Measurements from ENCODE around the gene ZSWIM1. TPM values are rescaled to one million over a fixed set of nuclear protein-coding genes. Genes with fewer than 3 reads are reported as not detected.

The ZSWIM1 gene
- total and polyA plus RNA-seq, 2 of the 13 experiments (the other 11 are each of a cell fraction or from before 2014, with no cell fraction given) = 9.5 to 11.7 TPM

DNA sequence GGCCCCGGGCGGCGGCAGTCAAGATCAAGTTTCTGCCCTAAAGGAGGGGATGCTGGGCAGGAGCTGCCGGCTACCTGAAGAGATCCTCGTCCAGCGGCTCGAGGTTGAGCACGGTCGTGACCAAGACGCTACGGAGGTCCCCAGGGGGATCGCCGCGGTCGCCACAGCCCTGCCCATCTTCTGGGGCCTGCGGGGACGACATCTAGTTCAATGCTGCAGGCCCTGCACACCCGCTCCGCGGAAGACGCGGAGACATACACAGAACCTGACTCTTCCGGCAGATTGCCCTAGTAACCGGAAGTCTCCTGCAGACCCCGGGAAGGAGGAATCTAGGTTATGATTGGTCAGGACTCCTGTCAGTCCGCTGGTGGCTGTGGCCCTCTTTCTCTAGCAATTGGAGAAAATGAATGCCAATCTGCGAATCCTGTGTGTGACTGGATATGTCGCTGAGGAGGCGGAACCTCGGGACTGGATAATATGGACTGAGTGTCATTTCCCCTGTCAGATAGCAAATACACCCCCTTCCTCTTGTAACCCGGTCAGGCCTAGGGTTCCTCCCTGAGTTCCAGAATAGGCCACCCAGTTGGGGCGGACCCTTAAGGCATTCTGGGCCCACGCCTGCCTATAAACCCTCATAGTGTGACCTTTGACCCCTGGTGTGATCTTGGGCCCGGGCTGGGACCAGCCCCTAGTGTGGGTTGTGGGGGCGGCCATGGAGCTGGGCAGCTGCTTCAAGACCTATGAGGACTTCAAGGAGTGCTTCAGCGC lies 23.7 kb upstream of the ZSWIM1 start, which contains the start of the genes ACOT8 and ZSWIM3 (continued):
- TF ChIP-seq SNRNP70 (IDR thresholded peaks at IDR 0.05; ENCODE audit: low read depth, low read length) (no peak), STAG1 (CRISPR knock-in tag; IDR thresholded peaks at IDR 0.05) (peak; percentile 24; the same call in 1 of the 2 replicates), FOXA3 (CRISPR knock-in tag; IDR thresholded peaks at IDR 0.05) (0 out of 2 replicates have a peak, but pooled peaks have one; percentile 37), ZNF225 (CRISPR knock-in tag; IDR thresholded peaks at IDR 0.05) (peak; percentile 51; the same call in 1 of the 2 replicates), NFKB2 (CRISPR knock-in tag; IDR thresholded peaks at IDR 0.05; ENCODE audit: borderline replicate concordance) (peak; percentile 49; the same call in 1 of the 2 replicates), ZNF274 (CRISPR knock-in tag; IDR thresholded peaks at IDR 0.05) (peak; percentile 71), MTF1 (CRISPR knock-in tag; IDR thresholded peaks at IDR 0.05) (no peak), GPN1 (CRISPR knock-in tag; IDR thresholded peaks at IDR 0.05; ENCODE audit: borderline replicate concordance) (0 out of 2 replicates have a peak, but pooled peaks have one; percentile 59), ZNF30 (CRISPR knock-in tag; IDR thresholded peaks at IDR 0.05) (no peak), ZFP36 (IDR thresholded peaks at IDR 0.05; ENCODE audit: borderline replicate concordance, low read depth, low read length, partially characterized antibody) (no peak), ZKSCAN8 (CRISPR knock-in tag; IDR thresholded peaks at IDR 0.05; ENCODE audit: borderline replicate concordance) (peak; percentile 76; the same call in 1 of the 2 replicates), HIVEP1 (CRISPR knock-in tag; IDR thresholded peaks at IDR 0.05) (peak; percentile 27), HOXA9 (CRISPR knock-in tag; IDR thresholded peaks at IDR 0.05; ENCODE audit: borderline replicate concordance) (no peak), ZNF17 (CRISPR knock-in tag; IDR thresholded peaks at IDR 0.05) (no peak), ZNF512 (CRISPR knock-in tag; IDR thresholded peaks at IDR 0.05) (no peak), CREB3 (CRISPR knock-in tag; IDR thresholded peaks at IDR 0.05) (0 out of 2 replicates have a peak, but pooled peaks have one; percentile 54), SMAD9 (CRISPR knock-in tag; IDR thresholded peaks at IDR 0.05) (0 out of 2 replicates have a peak, but pooled peaks have one; percentile 86), POLR2A (IDR thresholded peaks at IDR 0.05; ENCODE audit: insufficient read depth in 1 of 2, low read depth in 2 of 2, low read length in 2 of 2) (peak; percentile 84 to 97), GTF3A (CRISPR knock-in tag; conservative IDR thresholded peaks at IDR 0.05) (no peak), JUND (CRISPR knock-in tag; IDR thresholded peaks at IDR 0.05) (no peak; the same call in 1 of the 2 replicates), ATF5 (CRISPR knock-in tag; IDR thresholded peaks at IDR 0.05; ENCODE audit: low read depth) (no peak), ZFP1 (CRISPR knock-in tag; IDR thresholded peaks at IDR 0.05) (peak; percentile 89; the same call in 1 of the 2 replicates), ZNF775 (CRISPR knock-in tag; IDR thresholded peaks at IDR 0.05; ENCODE audit: borderline replicate concordance) (no peak), HNF4A (CRISPR knock-in tag; IDR thresholded peaks at IDR 0.05) (peak; percentile 66), CENPT (CRISPR knock-in tag; IDR thresholded peaks at IDR 0.05; ENCODE audit: low read depth) (no peak), ZNF234 (CRISPR knock-in tag; conservative IDR thresholded peaks at IDR 0.05) (no peak), HOXA7 (CRISPR knock-in tag; IDR thresholded peaks at IDR 0.05) (no peak)
- TF ChIP-seq, protein P1, sequence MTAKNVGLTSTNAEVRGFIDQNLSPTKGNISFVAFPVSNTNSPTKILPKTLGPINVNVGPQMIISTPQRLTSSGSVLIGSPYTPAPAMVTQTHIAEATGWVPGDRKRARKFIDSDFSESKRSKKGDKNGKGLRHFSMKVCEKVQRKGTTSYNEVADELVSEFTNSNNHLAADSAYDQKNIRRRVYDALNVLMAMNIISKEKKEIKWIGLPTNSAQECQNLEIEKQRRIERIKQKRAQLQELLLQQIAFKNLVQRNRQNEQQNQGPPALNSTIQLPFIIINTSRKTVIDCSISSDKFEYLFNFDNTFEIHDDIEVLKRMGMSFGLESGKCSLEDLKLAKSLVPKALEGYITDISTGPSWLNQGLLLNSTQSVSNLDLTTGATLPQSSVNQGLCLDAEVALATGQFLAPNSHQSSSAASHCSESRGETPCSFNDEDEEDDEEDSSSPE (CRISPR knock-in tag; IDR thresholded peaks at IDR 0.05) = peak; percentile 50
